GM12878 (cell line): ENCODE results near the gene CSTPP1. TPM values are rescaled to one million over a fixed set of nuclear protein-coding genes. Genes with fewer than 3 reads are reported as not detected.

Source experiments
- ATAC-seq: fragments of 200-7000 bp; cut with Tn5 transposase; 3 replicates; pipeline ENCODE4 v1.9.1; 2020; ENCODE audit warnings: mild to moderate bottlenecking, moderate library complexity
- BruUV-seq: library from RNA; stranded (reverse); fragments of 400-500 nt; replicated peaks from 2 replicates; lab custom pipeline; 2021; lab: Mats Ljungman, UMichigan
- CTCF ChIA-PET: fragments of 300-600 bp; sonication (Branson Sonifier 250); formaldehyde crosslinking; extraction: SDS; loops from one replicate; lab custom pipeline; 2021; ENCODE audit warnings: inconsistent platforms; lab: Yijun Ruan, JAX
- POLR2A ChIA-PET: fragments of 350-600 bp; formaldehyde crosslinking; extraction: SDS; loops from one replicate; lab custom pipeline; 2021; ENCODE audit warnings: inconsistent platforms; lab: Charles Lee
- RAD21 ChIA-PET: fragments of 300-600 bp; sonication (Branson Sonifier 250); formaldehyde crosslinking; loops from one replicate; lab custom pipeline; 2023; ENCODE audit warnings: antibody characterized with exemption; ENCODE audit not compliant: unreplicated experiment; lab: Charles Lee
- SMC1A ChIA-PET: fragments of 300-600 bp; sonication (Branson Sonifier 250); formaldehyde crosslinking; loops from one replicate; lab custom pipeline; 2023; ENCODE audit not compliant: unreplicated experiment, uncharacterized antibody; lab: Charles Lee
- DNase-seq: peaks from one replicate; pipeline ENCODE4 v3.0.0-alpha.2; 2011; ENCODE audit warnings: low read depth, low spot score
- FAIRE-seq: peaks from 3 replicates; lab custom pipeline; 2011; peaks lifted over from hg19 to GRCh38; lab: Jason Lieb, UNC
- H2AFZ ChIP-seq: 2 replicates; pipeline ENCODE4 v1.6.0; 2011; ENCODE audit warnings: low read depth, low read length, control low read depth; ENCODE audit not compliant: control insufficient read depth
- H3K27ac ChIP-seq: 2 replicates; pipeline ENCODE4 v1.5.1; 2011; ENCODE audit warnings: control low read depth; ENCODE audit not compliant: control insufficient read depth, insufficient read depth
- H3K27me3 ChIP-seq, 2 experiments: replicated peaks in 1 of 2; 2 replicates each; pipeline versions ENCODE4 v1.6.0 to v1.6.1; 2011; ENCODE audit warnings: low read length in 1 of 2; ENCODE audit not compliant: control insufficient read depth in 2 of 2, insufficient read depth in 2 of 2
- H3K36me3 ChIP-seq, 2 experiments: 2 replicates each; pipeline ENCODE4 v1.5.1; 2011; ENCODE audit warnings: low read length in 1 of 2; ENCODE audit not compliant: control insufficient read depth in 2 of 2, insufficient read depth in 2 of 2
- H3K4me1 ChIP-seq: 2 replicates; pipeline ENCODE4 v1.6.1; 2011; ENCODE audit warnings: mild to moderate bottlenecking, low read length, moderate library complexity, mixed read lengths; ENCODE audit not compliant: control insufficient read depth, insufficient read depth
- H3K4me2 ChIP-seq: 2 replicates; pipeline ENCODE4 v1.6.0; 2011; ENCODE audit warnings: control low read depth; ENCODE audit not compliant: control insufficient read depth, insufficient read depth
- H3K4me3 ChIP-seq: fragments of 200-600 bp; sonication (generic); 2 replicates; pipeline ENCODE4 v1.5.1; 2016
- H3K79me2 ChIP-seq: 2 replicates; pipeline ENCODE4 v1.6.0; 2011; ENCODE audit warnings: low read length; ENCODE audit not compliant: control insufficient read depth, insufficient read depth
- H3K9ac ChIP-seq: 2 replicates; pipeline ENCODE4 v1.8.0; 2011; ENCODE audit warnings: low read length, control low read depth, mixed read lengths; ENCODE audit not compliant: control insufficient read depth, insufficient read depth
- H3K9me3 ChIP-seq: replicated peaks from 3 replicates; pipeline ENCODE4 v1.5.1; 2011; ENCODE audit warnings: mild to moderate bottlenecking, low read length; ENCODE audit not compliant: control insufficient read depth, insufficient read depth
- H4K20me1 ChIP-seq: 2 replicates; pipeline ENCODE4 v1.6.0; 2011; ENCODE audit not compliant: control insufficient read depth, insufficient read depth
- BCL11A ChIP-seq: IDR thresholded peaks from 2 replicates; pipeline ENCODE4 v1.6.1; 2011; ENCODE audit warnings: low read depth, low read length
- BMI1 ChIP-seq: fragments of 450-650 bp; IDR thresholded peaks from 2 replicates; pipeline ENCODE4 v1.6.1; 2016; ENCODE audit warnings: mild to moderate bottlenecking, moderate library complexity, borderline replicate concordance
- EZH2 ChIP-seq: IDR thresholded peaks from 2 replicates; pipeline ENCODE4 v1.6.1; 2012; ENCODE audit warnings: low read depth, mild to moderate bottlenecking, control low read depth, inconsistent platforms, low read length, borderline replicate concordance; ENCODE audit not compliant: control insufficient read depth
- NFXL1 ChIP-seq: fragments of 450-650 bp; IDR thresholded peaks from 2 replicates; pipeline ENCODE4 v1.6.1; 2017; ENCODE audit warnings: antibody characterized with exemption, mild to moderate bottlenecking, borderline replicate concordance
- RBBP5 ChIP-seq: fragments of 200-600 bp; sonication (generic); conservative IDR thresholded peaks from 2 replicates; pipeline ENCODE4 v1.6.1; 2016
- SUPT20H ChIP-seq: IDR thresholded peaks from 2 replicates; pipeline ENCODE4 v1.6.1; 2011; ENCODE audit warnings: low read depth, mild to moderate bottlenecking, low read length, moderate library complexity, borderline replicate concordance; ENCODE audit not compliant: control insufficient read depth
- ZNF207 ChIP-seq: fragments of 450-650 bp; IDR thresholded peaks from 2 replicates; pipeline ENCODE4 v1.6.1; 2014; ENCODE audit warnings: antibody characterized with exemption, mild to moderate bottlenecking, borderline replicate concordance
- ZNF24 ChIP-seq: fragments of 450-650 bp; IDR thresholded peaks from 2 replicates; pipeline ENCODE4 v1.6.1; 2017; ENCODE audit warnings: antibody characterized with exemption, mild to moderate bottlenecking
- WGBS: methylation state at CpG from one replicate; pipeline ENCODE4 v1.1.6; 2016; ENCODE audit warnings: low lambda C conversion rate; ENCODE audit not compliant: insufficient replicate concordance, insufficient coverage; ENCODE audit errors: missing lambda C conversion rate; 5-methylcytosine and 5-hydroxymethylcytosine counted together
- in situ Hi-C: fragments of 300-500 bp; cut with MboI; formaldehyde crosslinking; loops from 9 replicates; pipeline ENCODE4 v1.14.3; 2018; ENCODE audit warnings: mixed read lengths
- intact Hi-C: fragments of 100-400 bp; cut with micrococcal nuclease; formaldehyde crosslinking; loops from one replicate; pipeline ENCODE4 v1.14.2; 2022; ENCODE audit not compliant: unreplicated experiment
- polyA plus RNA-seq, 11 experiments: library from polyadenylated mRNA; depleted of rRNA in 4 of 11; unstranded in 6 of 11; stranded (reverse) in 5 of 11; fragments of >200 nt; fragmentation: Nextera tagmentation in 4 of 11; fragmentation: Illumina TruSeq in 1 of 11; extraction: Ambion mirVana in 4 of 11; extraction: Trizol in 1 of 11; gene quantifications; 1 replicate in 1 of 11; 2 replicates in 10 of 11; pipeline versions ENCODE4 v1.2.1 to v1.2.3, GENCODE V29; 2011 to 2016; ENCODE audit warnings: inconsistent platforms in 2 of 11, missing spikeins in 2 of 11, low read depth in 1 of 11
- total RNA-seq, 4 experiments: library from RNA; depleted of rRNA in 3 of 4; stranded (reverse); fragments of >200 nt in 3 of 4; fragmentation: Illumina TruSeq in 1 of 4; extraction: Trizol in 1 of 4; gene quantifications; 2 replicates each; pipeline versions ENCODE4 v1.2.1 to v1.2.3, GENCODE V29; 2013 to 2021
- TF ChIP-seq, protein P1 (sequence below): fragments of 450-650 bp; IDR thresholded peaks from 2 replicates; pipeline ENCODE4 v1.6.1; 2017; ENCODE audit warnings: mild to moderate bottlenecking, moderate library complexity
- TF ChIP-seq, protein P2 (sequence below): fragments of 450-650 bp; IDR thresholded peaks from 2 replicates; pipeline ENCODE4 v1.6.1; 2017; ENCODE audit warnings: antibody characterized with exemption, mild to moderate bottlenecking, moderate library complexity
- TF ChIP-seq, protein P3 (sequence below): fragments of 450-650 bp; IDR thresholded peaks from 2 replicates; pipeline ENCODE4 v1.6.1; 2017; ENCODE audit warnings: borderline replicate concordance
- TF ChIP-seq, protein P4 (sequence below): fragments of 450-650 bp; formaldehyde crosslinking; IDR thresholded peaks from 2 replicates; pipeline ENCODE4 v1.4.0; 2020; ENCODE audit warnings: mild to moderate bottlenecking, moderate library complexity

The CSTPP1 gene
- total and polyA plus RNA-seq, 10 of the 15 experiments (the other 5 are each of a cell fraction or from before 2014, with no cell fraction given), result 7.1 to 23.4 (median 17.5) TPM

DNA sequence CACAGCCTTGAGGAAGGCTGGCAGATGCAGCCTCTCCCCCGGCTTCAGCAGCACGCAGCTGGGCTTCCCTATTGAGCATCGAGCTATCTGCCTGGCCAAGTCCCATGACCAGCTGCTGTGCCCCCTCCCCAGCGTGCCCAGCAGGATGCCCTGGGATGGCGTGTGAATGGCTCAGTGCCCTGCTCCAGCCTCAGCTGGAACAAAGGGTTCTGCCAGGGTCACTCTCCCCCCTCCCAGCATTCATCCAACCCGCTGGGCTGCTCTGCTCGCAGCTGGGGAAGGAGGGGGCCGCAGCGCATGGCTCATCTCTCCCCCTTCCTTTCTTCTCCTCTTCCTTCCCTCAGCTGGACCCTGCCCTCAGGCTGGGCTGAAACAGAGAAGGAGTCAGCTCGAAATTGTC, 32.7 kb upstream of the CSTPP1 start:
- H3K36me3 ChIP-seq, result no peaks in the 10 kb centered on the region
- ChIA-PET CTCF (interaction anchor here (2.2 kb wide), 1 partner anchor 249 kb away, joined by 6 read pairs; no protein-coding TSS in a partner anchor), SMC1A (interaction anchor here (1.2 kb wide), 1 partner anchor 15 kb away, joined by 3 read pairs; the partner anchor contains the start of gene LRP4), POLR2A (no interaction called here), RAD21 (no interaction called here)
- no peak for FAIRE-seq
- in situ Hi-C loops, result no loop called here
- H3K79me2 ChIP-seq, result no peaks in the 10 kb centered on the region
- no peaks in the 10 kb centered on the region for H3K9me3 ChIP-seq
- no peaks in the 10 kb centered on the region for H3K4me1 ChIP-seq
- H2AFZ ChIP-seq, result no peak overlapping the region
- ATAC-seq, result no peak
- intact Hi-C loops, result no loop called here
- H3K27me3 ChIP-seq, result no peaks in the 10 kb centered on the region
- H3K9ac ChIP-seq, result no peak overlapping the region
- no peak overlapping the region for H3K4me3 ChIP-seq
- DNase-seq, result no peak
- no peak overlapping the region for H3K4me2 ChIP-seq
- no TSS peak for BruUV-seq
- no peaks in the 10 kb centered on the region for H4K20me1 ChIP-seq
- H3K27ac ChIP-seq, result no peak overlapping the region
- 40% methylated on average over 5 of the region's 10 CpGs for WGBS
- TF ChIP-seq, protein P1, sequence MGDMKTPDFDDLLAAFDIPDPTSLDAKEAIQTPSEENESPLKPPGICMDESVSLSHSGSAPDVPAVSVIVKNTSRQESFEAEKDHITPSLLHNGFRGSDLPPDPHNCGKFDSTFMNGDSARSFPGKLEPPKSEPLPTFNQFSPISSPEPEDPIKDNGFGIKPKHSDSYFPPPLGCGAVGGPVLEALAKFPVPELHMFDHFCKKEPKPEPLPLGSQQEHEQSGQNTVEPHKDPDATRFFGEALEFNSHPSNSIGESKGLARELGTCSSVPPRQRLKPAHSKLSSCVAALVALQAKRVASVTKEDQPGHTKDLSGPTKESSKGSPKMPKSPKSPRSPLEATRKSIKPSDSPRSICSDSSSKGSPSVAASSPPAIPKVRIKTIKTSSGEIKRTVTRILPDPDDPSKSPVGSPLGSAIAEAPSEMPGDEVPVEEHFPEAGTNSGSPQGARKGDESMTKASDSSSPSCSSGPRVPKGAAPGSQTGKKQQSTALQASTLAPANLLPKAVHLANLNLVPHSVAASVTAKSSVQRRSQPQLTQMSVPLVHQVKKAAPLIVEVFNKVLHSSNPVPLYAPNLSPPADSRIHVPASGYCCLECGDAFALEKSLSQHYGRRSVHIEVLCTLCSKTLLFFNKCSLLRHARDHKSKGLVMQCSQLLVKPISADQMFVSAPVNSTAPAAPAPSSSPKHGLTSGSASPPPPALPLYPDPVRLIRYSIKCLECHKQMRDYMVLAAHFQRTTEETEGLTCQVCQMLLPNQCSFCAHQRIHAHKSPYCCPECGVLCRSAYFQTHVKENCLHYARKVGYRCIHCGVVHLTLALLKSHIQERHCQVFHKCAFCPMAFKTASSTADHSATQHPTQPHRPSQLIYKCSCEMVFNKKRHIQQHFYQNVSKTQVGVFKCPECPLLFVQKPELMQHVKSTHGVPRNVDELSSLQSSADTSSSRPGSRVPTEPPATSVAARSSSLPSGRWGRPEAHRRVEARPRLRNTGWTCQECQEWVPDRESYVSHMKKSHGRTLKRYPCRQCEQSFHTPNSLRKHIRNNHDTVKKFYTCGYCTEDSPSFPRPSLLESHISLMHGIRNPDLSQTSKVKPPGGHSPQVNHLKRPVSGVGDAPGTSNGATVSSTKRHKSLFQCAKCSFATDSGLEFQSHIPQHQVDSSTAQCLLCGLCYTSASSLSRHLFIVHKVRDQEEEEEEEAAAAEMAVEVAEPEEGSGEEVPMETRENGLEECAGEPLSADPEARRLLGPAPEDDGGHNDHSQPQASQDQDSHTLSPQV, result no peak
- TF ChIP-seq BCL11A (no peak), NFXL1 (no peak), RBBP5 (no peak), ZNF207 (no peak), BMI1 (no peak), SUPT20H (no peak), EZH2 (no peak), ZNF24 (no peak)
- TF ChIP-seq, protein P2, sequence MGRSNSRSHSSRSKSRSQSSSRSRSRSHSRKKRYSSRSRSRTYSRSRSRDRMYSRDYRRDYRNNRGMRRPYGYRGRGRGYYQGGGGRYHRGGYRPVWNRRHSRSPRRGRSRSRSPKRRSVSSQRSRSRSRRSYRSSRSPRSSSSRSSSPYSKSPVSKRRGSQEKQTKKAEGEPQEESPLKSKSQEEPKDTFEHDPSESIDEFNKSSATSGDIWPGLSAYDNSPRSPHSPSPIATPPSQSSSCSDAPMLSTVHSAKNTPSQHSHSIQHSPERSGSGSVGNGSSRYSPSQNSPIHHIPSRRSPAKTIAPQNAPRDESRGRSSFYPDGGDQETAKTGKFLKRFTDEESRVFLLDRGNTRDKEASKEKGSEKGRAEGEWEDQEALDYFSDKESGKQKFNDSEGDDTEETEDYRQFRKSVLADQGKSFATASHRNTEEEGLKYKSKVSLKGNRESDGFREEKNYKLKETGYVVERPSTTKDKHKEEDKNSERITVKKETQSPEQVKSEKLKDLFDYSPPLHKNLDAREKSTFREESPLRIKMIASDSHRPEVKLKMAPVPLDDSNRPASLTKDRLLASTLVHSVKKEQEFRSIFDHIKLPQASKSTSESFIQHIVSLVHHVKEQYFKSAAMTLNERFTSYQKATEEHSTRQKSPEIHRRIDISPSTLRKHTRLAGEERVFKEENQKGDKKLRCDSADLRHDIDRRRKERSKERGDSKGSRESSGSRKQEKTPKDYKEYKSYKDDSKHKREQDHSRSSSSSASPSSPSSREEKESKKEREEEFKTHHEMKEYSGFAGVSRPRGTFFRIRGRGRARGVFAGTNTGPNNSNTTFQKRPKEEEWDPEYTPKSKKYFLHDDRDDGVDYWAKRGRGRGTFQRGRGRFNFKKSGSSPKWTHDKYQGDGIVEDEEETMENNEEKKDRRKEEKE, result no peak
- TF ChIP-seq, protein P3, sequence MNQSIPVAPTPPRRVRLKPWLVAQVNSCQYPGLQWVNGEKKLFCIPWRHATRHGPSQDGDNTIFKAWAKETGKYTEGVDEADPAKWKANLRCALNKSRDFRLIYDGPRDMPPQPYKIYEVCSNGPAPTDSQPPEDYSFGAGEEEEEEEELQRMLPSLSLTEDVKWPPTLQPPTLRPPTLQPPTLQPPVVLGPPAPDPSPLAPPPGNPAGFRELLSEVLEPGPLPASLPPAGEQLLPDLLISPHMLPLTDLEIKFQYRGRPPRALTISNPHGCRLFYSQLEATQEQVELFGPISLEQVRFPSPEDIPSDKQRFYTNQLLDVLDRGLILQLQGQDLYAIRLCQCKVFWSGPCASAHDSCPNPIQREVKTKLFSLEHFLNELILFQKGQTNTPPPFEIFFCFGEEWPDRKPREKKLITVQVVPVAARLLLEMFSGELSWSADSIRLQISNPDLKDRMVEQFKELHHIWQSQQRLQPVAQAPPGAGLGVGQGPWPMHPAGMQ, result no peak
- TF ChIP-seq, protein P4, sequence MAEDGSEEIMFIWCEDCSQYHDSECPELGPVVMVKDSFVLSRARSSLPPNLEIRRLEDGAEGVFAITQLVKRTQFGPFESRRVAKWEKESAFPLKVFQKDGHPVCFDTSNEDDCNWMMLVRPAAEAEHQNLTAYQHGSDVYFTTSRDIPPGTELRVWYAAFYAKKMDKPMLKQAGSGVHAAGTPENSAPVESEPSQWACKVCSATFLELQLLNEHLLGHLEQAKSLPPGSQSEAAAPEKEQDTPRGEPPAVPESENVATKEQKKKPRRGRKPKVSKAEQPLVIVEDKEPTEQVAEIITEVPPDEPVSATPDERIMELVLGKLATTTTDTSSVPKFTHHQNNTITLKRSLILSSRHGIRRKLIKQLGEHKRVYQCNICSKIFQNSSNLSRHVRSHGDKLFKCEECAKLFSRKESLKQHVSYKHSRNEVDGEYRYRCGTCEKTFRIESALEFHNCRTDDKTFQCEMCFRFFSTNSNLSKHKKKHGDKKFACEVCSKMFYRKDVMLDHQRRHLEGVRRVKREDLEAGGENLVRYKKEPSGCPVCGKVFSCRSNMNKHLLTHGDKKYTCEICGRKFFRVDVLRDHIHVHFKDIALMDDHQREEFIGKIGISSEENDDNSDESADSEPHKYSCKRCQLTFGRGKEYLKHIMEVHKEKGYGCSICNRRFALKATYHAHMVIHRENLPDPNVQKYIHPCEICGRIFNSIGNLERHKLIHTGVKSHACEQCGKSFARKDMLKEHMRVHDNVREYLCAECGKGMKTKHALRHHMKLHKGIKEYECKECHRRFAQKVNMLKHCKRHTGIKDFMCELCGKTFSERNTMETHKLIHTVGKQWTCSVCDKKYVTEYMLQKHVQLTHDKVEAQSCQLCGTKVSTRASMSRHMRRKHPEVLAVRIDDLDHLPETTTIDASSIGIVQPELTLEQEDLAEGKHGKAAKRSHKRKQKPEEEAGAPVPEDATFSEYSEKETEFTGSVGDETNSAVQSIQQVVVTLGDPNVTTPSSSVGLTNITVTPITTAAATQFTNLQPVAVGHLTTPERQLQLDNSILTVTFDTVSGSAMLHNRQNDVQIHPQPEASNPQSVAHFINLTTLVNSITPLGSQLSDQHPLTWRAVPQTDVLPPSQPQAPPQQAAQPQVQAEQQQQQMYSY (CRISPR knock-in tag), result no peak
